Caco-2 (cell line): ENCODE data around the gene SHB. TPM values are rescaled to one million over a fixed set of nuclear protein-coding genes. Genes with fewer than 3 reads are reported as not detected.

Experiments
- BruUV-seq: library from RNA; stranded (reverse); fragments of 400-500 nt; replicated peaks from 2 replicates; lab custom pipeline; 2021; lab: Mats Ljungman, UMichigan
- CTCF ChIA-PET: fragments of 300-600 bp; sonication (Branson Sonifier 250); formaldehyde crosslinking; loops from one replicate; lab custom pipeline; 2022; ENCODE audit warnings: antibody characterized with exemption; lab: Charles Lee
- POLR2A ChIA-PET: fragments of 300-600 bp; sonication (Branson Sonifier 250); formaldehyde crosslinking; loops from one replicate; lab custom pipeline; 2022; ENCODE audit warnings: antibody characterized with exemption; lab: Charles Lee
- DNase-seq, 2 experiments: peaks; one replicate each; pipeline versions ENCODE4 v3.0.0 to v3.0.0-alpha.2; 2020 to 2022
- H3K27me3 ChIP-seq: replicated peaks from 2 replicates; pipeline ENCODE4 v1.6.0; 2011; ENCODE audit warnings: low read length; ENCODE audit not compliant: control insufficient read depth, insufficient read depth
- H3K36me3 ChIP-seq: 2 replicates; pipeline ENCODE4 v1.5.1; 2011; ENCODE audit warnings: low read length; ENCODE audit not compliant: control insufficient read depth, insufficient read depth
- H3K4me1 ChIP-seq: fragments of 250-450 bp; sonication (Bioruptor Pico); 2 replicates; pipeline ENCODE4 v1.5.1; 2020; ENCODE audit warnings: mild to moderate bottlenecking
- H3K4me3 ChIP-seq: 2 replicates; pipeline ENCODE4 v1.5.1; 2011; ENCODE audit warnings: low read depth, mild to moderate bottlenecking, control low read depth, low read length
- H3K9me3 ChIP-seq: fragments of 250-450 bp; sonication (Bioruptor Pico); 2 replicates; pipeline ENCODE4 v1.5.1; 2020; ENCODE audit warnings: mild to moderate bottlenecking, moderate library complexity
- H3K27ac Mint-ChIP-seq: one replicate; pipeline ENCODE4 v1.8.0; 2022; ENCODE audit warnings: mixed read lengths; ENCODE audit not compliant: unreplicated experiment
- H3K27me3 Mint-ChIP-seq: one replicate; pipeline ENCODE4 v1.8.0; 2022; ENCODE audit warnings: mixed read lengths; ENCODE audit not compliant: insufficient read depth, unreplicated experiment
- H3K36me3 Mint-ChIP-seq: one replicate; pipeline ENCODE4 v1.8.0; 2022; ENCODE audit warnings: mild to moderate bottlenecking, mixed read lengths; ENCODE audit not compliant: insufficient read depth, unreplicated experiment
- H3K4me1 Mint-ChIP-seq: one replicate; pipeline ENCODE4 v1.8.0; 2022; ENCODE audit warnings: low read depth, mixed read lengths; ENCODE audit not compliant: unreplicated experiment
- H3K4me3 Mint-ChIP-seq: one replicate; pipeline ENCODE4 v1.8.0; 2022; ENCODE audit warnings: mild to moderate bottlenecking, moderate library complexity, mixed read lengths; ENCODE audit not compliant: unreplicated experiment
- H3K9me3 Mint-ChIP-seq: one replicate; pipeline ENCODE4 v1.8.0; 2022; ENCODE audit warnings: mixed read lengths; ENCODE audit not compliant: unreplicated experiment
- intact Hi-C: fragments of 100-400 bp; cut with micrococcal nuclease; formaldehyde crosslinking; loops from one replicate; pipeline ENCODE4 v1.10.0; 2022; ENCODE audit not compliant: unreplicated experiment
- total RNA-seq: library from RNA; stranded (reverse); gene quantifications from 2 replicates; pipeline ENCODE4 v1.2.3, GENCODE V29; 2022
- TF ChIP-seq, protein P1 (sequence below), 2 experiments: fragments of 200-600 bp in 1 of 2; IDR thresholded peaks; 1 replicate in 1 of 2; 2 replicates in 1 of 2; pipeline versions ENCODE4 v1.5.1 to v1.8.0; 2011 to 2022; ENCODE audit warnings: antibody characterized with exemption in 1 of 2, control low read depth in 1 of 2, inconsistent platforms in 1 of 2, low read depth in 1 of 2, low read length in 1 of 2, mild to moderate bottlenecking in 1 of 2, moderate library complexity in 1 of 2; ENCODE audit not compliant: insufficient read depth in 1 of 2, severe bottlenecking in 1 of 2, unreplicated experiment in 1 of 2

SHB gene
- total RNA-seq, 1 experiment from 2014 or later: 18.3 TPM

DNA sequence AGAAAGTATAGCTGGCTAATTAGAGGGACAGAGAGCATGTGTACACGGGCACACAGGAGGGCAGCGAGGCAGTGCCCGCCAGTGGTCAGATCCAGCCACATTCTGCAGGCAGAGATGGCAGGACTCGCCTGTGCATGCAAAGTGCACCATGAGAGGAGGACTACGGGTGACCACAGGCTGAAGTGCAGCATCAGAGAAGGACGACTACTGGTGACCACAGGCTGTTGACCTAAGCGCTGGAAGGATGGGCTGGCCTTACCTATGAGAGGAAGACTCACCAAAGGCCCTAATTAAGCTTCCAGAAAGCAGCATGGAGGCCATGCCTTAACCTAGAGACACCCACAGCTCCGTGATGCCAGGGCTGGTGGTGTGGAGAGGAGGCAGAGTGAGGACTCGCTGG, 110.9 kb downstream of the SHB start:
- DNase-seq: no peak
- no TSS peak for BruUV-seq
- intact Hi-C loops: no loop called here
- no peak overlapping the region for H3K4me3 ChIP-seq
- POLR2A ChIA-PET: no interaction called here
- H3K27me3 ChIP-seq: no peaks in the 10 kb centered on the region
- H3K4me1 Mint-ChIP-seq: peaks cover 9% of the 10 kb centered on the region
- TF ChIP-seq, protein P1, sequence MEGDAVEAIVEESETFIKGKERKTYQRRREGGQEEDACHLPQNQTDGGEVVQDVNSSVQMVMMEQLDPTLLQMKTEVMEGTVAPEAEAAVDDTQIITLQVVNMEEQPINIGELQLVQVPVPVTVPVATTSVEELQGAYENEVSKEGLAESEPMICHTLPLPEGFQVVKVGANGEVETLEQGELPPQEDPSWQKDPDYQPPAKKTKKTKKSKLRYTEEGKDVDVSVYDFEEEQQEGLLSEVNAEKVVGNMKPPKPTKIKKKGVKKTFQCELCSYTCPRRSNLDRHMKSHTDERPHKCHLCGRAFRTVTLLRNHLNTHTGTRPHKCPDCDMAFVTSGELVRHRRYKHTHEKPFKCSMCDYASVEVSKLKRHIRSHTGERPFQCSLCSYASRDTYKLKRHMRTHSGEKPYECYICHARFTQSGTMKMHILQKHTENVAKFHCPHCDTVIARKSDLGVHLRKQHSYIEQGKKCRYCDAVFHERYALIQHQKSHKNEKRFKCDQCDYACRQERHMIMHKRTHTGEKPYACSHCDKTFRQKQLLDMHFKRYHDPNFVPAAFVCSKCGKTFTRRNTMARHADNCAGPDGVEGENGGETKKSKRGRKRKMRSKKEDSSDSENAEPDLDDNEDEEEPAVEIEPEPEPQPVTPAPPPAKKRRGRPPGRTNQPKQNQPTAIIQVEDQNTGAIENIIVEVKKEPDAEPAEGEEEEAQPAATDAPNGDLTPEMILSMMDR (IDR thresholded peaks at IDR 0.05; ENCODE audit: insufficient read depth in 1 of 2, low read depth in 1 of 2, low read length in 1 of 2, severe bottlenecking in 1 of 2, unreplicated experiment in 1 of 2): no peak
- H3K36me3 Mint-ChIP-seq: peaks cover 24% of the 10 kb centered on the region
- H3K4me1 ChIP-seq: peaks cover 8% of the 10 kb centered on the region; the same call in 1 of the 2 replicates
- CTCF ChIA-PET: no interaction called here
- H3K4me3 Mint-ChIP-seq: no peak overlapping the region
- H3K36me3 ChIP-seq: no peaks in the 10 kb centered on the region
- no peak overlapping the region for H3K27ac Mint-ChIP-seq
- H3K9me3 Mint-ChIP-seq: no peaks in the 10 kb centered on the region
- no peaks in the 10 kb centered on the region for H3K9me3 ChIP-seq
- no peaks in the 10 kb centered on the region for H3K27me3 Mint-ChIP-seq

- Mint-ChIP-seq H3K36me3 (peaks cover 30% of the 10 kb centered on the region), H3K9me3 (no peaks in the 10 kb centered on the region), H3K27ac (no peak overlapping the region), H3K4me1 (peaks cover 15% of the 10 kb centered on the region), H3K4me3 (no peak overlapping the region), H3K27me3 (no peaks in the 10 kb centered on the region)
- Histone ChIP-seq H3K4me1 (peaks cover 11% of the 10 kb centered on the region; the same call in 1 of the 2 replicates), H3K4me3 (no peak overlapping the region), H3K27me3 (no peaks in the 10 kb centered on the region), H3K36me3 (no peaks in the 10 kb centered on the region), H3K9me3 (no peaks in the 10 kb centered on the region)
- DNase-seq: no peak
- BruUV-seq: no TSS peak
- ChIA-PET CTCF (no interaction called here), POLR2A (no interaction called here)
- intact Hi-C loops: no loop called here
- TF ChIP-seq, protein P1 (IDR thresholded peaks at IDR 0.05; ENCODE audit: insufficient read depth in 1 of 2, low read depth in 1 of 2, low read length in 1 of 2, severe bottlenecking in 1 of 2, unreplicated experiment in 1 of 2): no peak
Observed at GRCh38 chr9:37957664-37957953, 111.4 kb downstream of the SHB start.

- Histone ChIP-seq H3K4me3 (no peak overlapping the region), H3K4me1 (peaks cover 16% of the 10 kb centered on the region), H3K9me3 (no peaks in the 10 kb centered on the region), H3K27me3 (no peaks in the 10 kb centered on the region), H3K36me3 (no peaks in the 10 kb centered on the region)
- no peaks in the 10 kb centered on the region for H3K27me3 Mint-ChIP-seq
- peaks cover 20% of the 10 kb centered on the region for H3K4me1 Mint-ChIP-seq
- BruUV-seq: no TSS peak
- CTCF ChIA-PET: no interaction called here
- POLR2A ChIA-PET: no interaction called here
- intact Hi-C loops: no loop called here
- H3K9me3 Mint-ChIP-seq: no peaks in the 10 kb centered on the region
- H3K4me3 Mint-ChIP-seq: no peak overlapping the region
- peaks cover 35% of the 10 kb centered on the region for H3K36me3 Mint-ChIP-seq
- no peak for DNase-seq
- TF ChIP-seq, protein P1 (IDR thresholded peaks at IDR 0.05; ENCODE audit: insufficient read depth in 1 of 2, low read depth in 1 of 2, low read length in 1 of 2, severe bottlenecking in 1 of 2, unreplicated experiment in 1 of 2): no peak
- no peak overlapping the region for H3K27ac Mint-ChIP-seq
Observed at GRCh38 chr9:37956904-37957663, 111.9 kb downstream of the SHB start.
